HG03103 (cell line): Measurements from ENCODE around the gene MTMR11.
"Not testable (repeated sequence)": the region's sequence is repeated elsewhere in the genome, so short reads cannot be mapped to it uniquely, and the experiment has no call there.

ENCODE experiments used
- ATAC-seq: cut with Tn5 transposase; IDR thresholded peaks from one replicate; pipeline ENCODE4 v1.9.1; 2021; ENCODE audit warnings: low read depth; ENCODE audit not compliant: unreplicated experiment

The MTMR11 gene

GRCh38 chr1:149936170-149936991 lies at the start of gene MTMR11:
MTMR11 (minus strand) TSS chr1:149936879; CDS start chr1:149936647, 232 bp downstream.
- no peak for ATAC-seq

- no peak for ATAC-seq
These were observed 43.4 kb upstream of the MTMR11 start for GRCh38 chr1:149979972-149980540.

- no peak for ATAC-seq
These were observed 42.7 kb upstream of the MTMR11 start for GRCh38 chr1:149979245-149979971.

GRCh38 chr1:149978547-149979023 lies 41.9 kb upstream of the MTMR11 start:
- ATAC-seq = no peak

GRCh38 chr1:149977345-149977744 lies 40.7 kb upstream of the MTMR11 start:
- no peak for ATAC-seq

- no peak for ATAC-seq
These were observed 35.9 kb upstream of the MTMR11 start for GRCh38 chr1:149972547-149972946.

GRCh38 chr1:149967646-149968045 lies 31.0 kb upstream of the MTMR11 start:
- no peak for ATAC-seq

- ATAC-seq = no peak
These were observed 30.4 kb upstream of the MTMR11 start for GRCh38 chr1:149967041-149967440.

- ATAC-seq = no peak
These were observed 29.7 kb upstream of the MTMR11 start for GRCh38 chr1:149966405-149966804.

- no peak for ATAC-seq
These were observed 28.8 kb upstream of the MTMR11 start for GRCh38 chr1:149965440-149965839.

GRCh38 chr1:149963358-149963757 lies 26.7 kb upstream of the MTMR11 start:
- ATAC-seq = no peak

GRCh38 chr1:149962736-149963135 lies 26.1 kb upstream of the MTMR11 start:
- no peak for ATAC-seq

- ATAC-seq = no peak
These were observed 25.5 kb upstream of the MTMR11 start for GRCh38 chr1:149962039-149962647.

GRCh38 chr1:149957548-149957947 lies 20.9 kb upstream of the MTMR11 start:
- ATAC-seq = not testable (repeated sequence)

GRCh38 chr1:149949911-149950310 lies 13.2 kb upstream of the MTMR11 start:
- no peak for ATAC-seq

- no peak for ATAC-seq
These were observed 8.5 kb upstream of the MTMR11 start for GRCh38 chr1:149945206-149945605.

- no peak for ATAC-seq
These were observed 6.2 kb upstream of the MTMR11 start for GRCh38 chr1:149942885-149943284.

- ATAC-seq = no peak
These were observed 5.5 kb upstream of the MTMR11 start for GRCh38 chr1:149942207-149942606.

- ATAC-seq = no peak
These were observed 3.7 kb upstream of the MTMR11 start for GRCh38 chr1:149940427-149940826.

GRCh38 chr1:149938668-149939003 lies 2.0 kb upstream of the MTMR11 start:
- not testable (repeated sequence) for ATAC-seq

GRCh38 chr1:149937759-149938158 lies 1.1 kb upstream of the MTMR11 start:
- no peak for ATAC-seq
